Measurements from ENCODE around the gene EFHC1. TPM values are rescaled to one million over a fixed set of nuclear protein-coding genes. Genes with fewer than 3 reads are reported as not detected.
A peak's percentile ranks its signal among the peaks of the same experiment; 100 is the strongest.

EFHC1 gene
- total RNA-seq, 2 experiments from 2014 or later, result 20.7 to 24.8 TPM

DNA sequence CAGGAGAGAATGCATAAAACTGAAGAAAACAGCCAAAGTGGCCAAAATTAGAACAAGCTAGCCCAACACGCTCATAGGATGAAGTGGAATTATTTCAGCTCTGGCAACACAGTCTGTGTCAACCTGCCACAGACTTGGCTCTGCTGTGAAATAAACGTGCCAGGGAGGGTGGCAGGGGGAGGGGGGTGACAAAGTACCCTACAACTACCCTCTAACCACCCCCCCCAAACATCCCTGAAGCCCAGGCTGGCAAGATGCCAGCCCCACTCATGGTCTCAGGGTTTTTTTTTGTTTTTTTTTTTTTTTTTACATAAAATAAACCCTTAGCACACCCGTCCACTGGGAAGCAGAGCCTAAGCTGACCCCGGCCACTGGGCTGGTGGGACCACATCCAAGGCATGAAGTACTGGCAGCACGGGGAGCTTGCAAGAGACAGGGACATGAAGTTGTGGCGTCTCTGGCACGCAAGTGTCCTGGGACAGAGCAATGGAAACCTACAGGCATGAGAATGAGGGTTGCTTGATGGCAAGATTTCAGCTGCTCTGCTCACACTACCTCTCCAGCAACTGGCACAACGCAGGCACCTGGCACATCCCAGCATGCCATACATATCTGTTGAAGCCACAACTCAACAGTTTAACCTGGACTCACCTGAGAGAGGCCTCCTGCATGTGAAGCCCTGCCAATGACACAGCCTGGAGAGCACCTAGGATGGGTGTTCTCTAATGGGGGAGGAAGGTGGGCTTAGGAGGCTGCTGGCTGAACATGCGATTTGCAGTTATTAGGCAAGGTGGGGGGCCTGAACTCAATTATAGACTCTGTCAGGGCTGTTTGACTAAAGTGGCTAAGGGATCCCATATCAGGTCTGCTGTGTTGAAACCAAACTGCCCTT lies 80.3 kb downstream of the EFHC1 start:
- no peaks in the 10 kb centered on the region for H3K9me3 ChIP-seq (ENCODE audit: low read length)
- no peaks in the 10 kb centered on the region for H4K20me1 ChIP-seq (ENCODE audit: insufficient read depth, low read length)
- peaks cover 39% of the 10 kb centered on the region for H3K36me3 ChIP-seq (ENCODE audit: insufficient read depth, low read length)
- H3K4me2 ChIP-seq (ENCODE audit: low read length), result peak overlapping the region; percentile 92
- DNase-seq (ENCODE audit: low spot score), result no peak
- no peaks in the 10 kb centered on the region for H3K79me2 ChIP-seq (ENCODE audit: insufficient read depth, low read depth, low read length)
- intact Hi-C loops (cut with micrococcal nuclease; ENCODE audit: unreplicated experiment), result no loop called here
- H3K27ac ChIP-seq (ENCODE audit: low read depth, low read length, poor library complexity, severe bottlenecking), result peak overlapping the region; percentile 99
- peaks cover 70% of the 10 kb centered on the region for H3K4me1 ChIP-seq (ENCODE audit: insufficient read depth, low read length, poor library complexity, severe bottlenecking)
- no peaks in the 10 kb centered on the region for H3K9me2 ChIP-seq (ENCODE audit: insufficient read depth, low read length)
- ChIA-PET POLR2A (interaction anchor here (0.5 to 10.2 kb wide), 15 partner anchors 8 to 222 kb away, joined by 3 to 129 read pairs (median 5); partner anchors contain the start of genes EFHC1 and TRAM2), CTCF (ENCODE audit: unreplicated experiment) (interaction anchor here (0.8 to 1.7 kb wide), 2 partner anchors 36 to 151 kb away, joined by 4 to 6 read pairs; no protein-coding TSS in a partner anchor)
- BruUV-seq (replicated peaks), result no TSS peak
- H3K4me3 ChIP-seq (ENCODE audit: low read depth, low read length, poor library complexity, severe bottlenecking), result peak overlapping the region; percentile 59
- no peak overlapping the region for H2AFZ ChIP-seq (ENCODE audit: low read length)
- TF ChIP-seq EZH2phosphoT487 (IDR thresholded peaks at IDR 0.05; ENCODE audit: borderline replicate concordance, low read depth, low read length), result no peak
- TF ChIP-seq, protein P1, sequence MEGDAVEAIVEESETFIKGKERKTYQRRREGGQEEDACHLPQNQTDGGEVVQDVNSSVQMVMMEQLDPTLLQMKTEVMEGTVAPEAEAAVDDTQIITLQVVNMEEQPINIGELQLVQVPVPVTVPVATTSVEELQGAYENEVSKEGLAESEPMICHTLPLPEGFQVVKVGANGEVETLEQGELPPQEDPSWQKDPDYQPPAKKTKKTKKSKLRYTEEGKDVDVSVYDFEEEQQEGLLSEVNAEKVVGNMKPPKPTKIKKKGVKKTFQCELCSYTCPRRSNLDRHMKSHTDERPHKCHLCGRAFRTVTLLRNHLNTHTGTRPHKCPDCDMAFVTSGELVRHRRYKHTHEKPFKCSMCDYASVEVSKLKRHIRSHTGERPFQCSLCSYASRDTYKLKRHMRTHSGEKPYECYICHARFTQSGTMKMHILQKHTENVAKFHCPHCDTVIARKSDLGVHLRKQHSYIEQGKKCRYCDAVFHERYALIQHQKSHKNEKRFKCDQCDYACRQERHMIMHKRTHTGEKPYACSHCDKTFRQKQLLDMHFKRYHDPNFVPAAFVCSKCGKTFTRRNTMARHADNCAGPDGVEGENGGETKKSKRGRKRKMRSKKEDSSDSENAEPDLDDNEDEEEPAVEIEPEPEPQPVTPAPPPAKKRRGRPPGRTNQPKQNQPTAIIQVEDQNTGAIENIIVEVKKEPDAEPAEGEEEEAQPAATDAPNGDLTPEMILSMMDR (conservative IDR thresholded peaks at IDR 0.05; ENCODE audit: low read length), result no peak

DNA sequence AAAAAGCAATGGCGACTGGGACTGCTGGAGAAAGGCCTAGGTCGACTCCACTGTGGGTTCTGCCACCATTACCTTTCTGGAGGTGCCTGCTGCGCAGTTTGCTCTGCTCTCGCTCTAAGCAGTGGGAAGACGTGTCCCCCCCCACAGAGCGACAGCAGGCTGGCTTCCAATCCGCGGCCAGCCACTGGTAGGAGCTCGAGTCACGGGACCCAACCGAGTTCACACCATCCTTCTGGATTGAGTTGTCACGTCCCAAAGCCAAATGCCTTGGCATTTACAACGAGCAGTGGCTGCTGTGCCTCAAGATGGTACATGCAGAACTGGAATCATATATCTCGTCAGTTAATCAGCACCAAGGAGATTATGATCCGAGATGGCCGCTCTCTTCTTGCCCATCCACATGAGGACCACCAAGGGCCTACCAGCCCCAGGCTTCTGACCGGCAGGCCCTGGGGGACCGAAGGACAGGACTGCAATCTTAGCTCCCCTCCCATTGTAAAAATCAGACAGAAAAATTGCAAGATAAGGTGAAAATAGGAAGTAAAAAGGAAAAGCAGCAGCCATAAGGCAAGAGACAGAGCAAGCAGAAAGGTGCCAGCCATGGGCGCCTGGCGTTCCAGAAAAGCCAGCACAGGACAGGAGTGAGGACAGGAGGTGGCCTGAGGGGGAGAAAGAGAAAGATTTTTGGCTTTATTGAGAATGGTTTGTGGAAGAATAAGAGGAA lies 82.3 kb downstream of the EFHC1 start:
- Histone ChIP-seq H3K36me3 (ENCODE audit: insufficient read depth, low read length) (peaks cover 54% of the 10 kb centered on the region), H3K9me2 (ENCODE audit: insufficient read depth, low read length) (no peaks in the 10 kb centered on the region), H3K79me2 (ENCODE audit: insufficient read depth, low read depth, low read length) (no peaks in the 10 kb centered on the region), H3K9me3 (ENCODE audit: low read length) (no peaks in the 10 kb centered on the region), H3K4me2 (ENCODE audit: low read length) (no peak overlapping the region), H3K4me1 (ENCODE audit: insufficient read depth, low read length, poor library complexity, severe bottlenecking) (peaks cover 50% of the 10 kb centered on the region), H4K20me1 (ENCODE audit: insufficient read depth, low read length) (no peaks in the 10 kb centered on the region), H2AFZ (ENCODE audit: low read length) (no peak overlapping the region), H3K4me3 (ENCODE audit: low read depth, low read length, poor library complexity, severe bottlenecking) (no peak overlapping the region), H3K27ac (ENCODE audit: low read depth, low read length, poor library complexity, severe bottlenecking) (no peak overlapping the region)
- CTCF ChIA-PET (ENCODE audit: unreplicated experiment), result no interaction called here
- intact Hi-C loops (cut with micrococcal nuclease; ENCODE audit: unreplicated experiment), result loop anchor here (1.0 kb wide), 1 partner anchor 73 kb away; no protein-coding TSS in a partner anchor
- DNase-seq (ENCODE audit: low spot score), result no peak
- POLR2A ChIA-PET, result interaction anchor here (3.9 to 5.3 kb wide), 2 partner anchors 10 to 74 kb away, joined by 15 to 24 read pairs; partner anchors contain the start of gene TRAM2
- no peak for TF ChIP-seq EZH2phosphoT487 (IDR thresholded peaks at IDR 0.05; ENCODE audit: borderline replicate concordance, low read depth, low read length)
- TF ChIP-seq, protein P1 (conservative IDR thresholded peaks at IDR 0.05; ENCODE audit: low read length), result no peak
- BruUV-seq (replicated peaks), result no TSS peak
